IMR-90 (cell line): ENCODE measurements around the gene ELOA. TPM values are rescaled to one million over a fixed set of nuclear protein-coding genes. Genes with fewer than 3 reads are reported as not detected.

Source experiments
- ATAC-seq: fragments of 200-7000 bp; cut with Tn5 transposase; 2 replicates; pipeline ENCODE4 v1.9.1; 2020; ENCODE audit warnings: low read depth, mild to moderate bottlenecking, moderate library complexity
- BruUV-seq: library from RNA; stranded (reverse); fragments of 400-500 nt; replicated peaks from 2 replicates; lab custom pipeline; 2021; lab: Mats Ljungman, UMichigan
- CTCF ChIA-PET: fragments of 300-600 bp; formaldehyde crosslinking; extraction: SDS; loops from one replicate; lab custom pipeline; 2021; ENCODE audit warnings: antibody characterized with exemption; lab: Yijun Ruan, JAX
- POLR2A ChIA-PET: fragments of 300-600 bp; sonication (Branson Sonifier 250); formaldehyde crosslinking; loops from one replicate; lab custom pipeline; 2022; ENCODE audit warnings: antibody characterized with exemption; ENCODE audit not compliant: unreplicated experiment; lab: Charles Lee
- DNase-seq: peaks from one replicate; pipeline ENCODE4 v3.0.0; 2013
- H2AFZ ChIP-seq: replicated peaks from 2 replicates; pipeline ENCODE3; 2013; ENCODE audit warnings: low read length, mild to moderate bottlenecking; ENCODE audit not compliant: poor library complexity
- H2AK5ac ChIP-seq: 2 replicates; pipeline ENCODE4 v1.6.1; 2013; ENCODE audit warnings: low read depth, low read length, inconsistent platforms
- H2AK9ac ChIP-seq: replicated peaks from 2 replicates; pipeline ENCODE3; 2013; ENCODE audit warnings: mild to moderate bottlenecking, low read depth, low read length, moderate library complexity; ENCODE audit not compliant: poor library complexity
- H2BK120ac ChIP-seq: 2 replicates; pipeline ENCODE4 v1.6.1; 2013; ENCODE audit warnings: low read depth, low read length, inconsistent platforms
- H2BK15ac ChIP-seq: 3 replicates; pipeline ENCODE4 v1.6.1; 2013; ENCODE audit warnings: low read depth, low read length, inconsistent platforms
- H2BK20ac ChIP-seq: 2 replicates; pipeline ENCODE4 v1.6.1; 2013; ENCODE audit warnings: low read depth, mild to moderate bottlenecking, inconsistent platforms, low read length, moderate library complexity
- H2BK5ac ChIP-seq: 2 replicates; pipeline ENCODE4 v1.6.1; 2013; ENCODE audit warnings: mild to moderate bottlenecking, low read depth, low read length, inconsistent platforms; ENCODE audit not compliant: poor library complexity, severe bottlenecking
- H3K14ac ChIP-seq: replicated peaks from 2 replicates; pipeline ENCODE4 v1.6.1; 2013; ENCODE audit warnings: low read depth, low read length, inconsistent platforms
- H3K18ac ChIP-seq: 2 replicates; pipeline ENCODE4 v1.6.1; 2013; ENCODE audit warnings: low read depth, low read length, control low read depth
- H3K23ac ChIP-seq: 2 replicates; pipeline ENCODE4 v1.6.1; 2013; ENCODE audit warnings: low read depth, low read length, inconsistent platforms
- H3K27ac ChIP-seq: 2 replicates; pipeline ENCODE4 v1.5.1; 2013; ENCODE audit warnings: mild to moderate bottlenecking, control low read depth, low read length; ENCODE audit not compliant: insufficient read depth
- H3K27me3 ChIP-seq: 2 replicates; pipeline ENCODE4 v1.6.1; 2013; ENCODE audit warnings: low read length; ENCODE audit not compliant: control insufficient read depth, insufficient read depth
- H3K36me3 ChIP-seq: 2 replicates; pipeline ENCODE4 v1.6.1; 2013; ENCODE audit warnings: low read length, mixed read lengths; ENCODE audit not compliant: control insufficient read depth, insufficient read depth
- H3K4ac ChIP-seq: 2 replicates; pipeline ENCODE4 v1.6.1; 2013; ENCODE audit warnings: low read depth, low read length, inconsistent platforms
- H3K4me1 ChIP-seq: 2 replicates; pipeline ENCODE4 v1.6.1; 2013; ENCODE audit warnings: low read length, mixed read lengths; ENCODE audit not compliant: control insufficient read depth, insufficient read depth
- H3K4me2 ChIP-seq: 2 replicates; pipeline ENCODE4 v1.6.1; 2013; ENCODE audit warnings: low read depth, mild to moderate bottlenecking, control low read depth, low read length, moderate library complexity
- H3K4me3 ChIP-seq: 2 replicates; pipeline ENCODE4 v1.5.1; 2013; ENCODE audit warnings: low read depth, mild to moderate bottlenecking, control low read depth, low read length, moderate library complexity; ENCODE audit not compliant: insufficient read depth
- H3K56ac ChIP-seq: 2 replicates; pipeline ENCODE4 v1.6.1; 2013; ENCODE audit warnings: low read length, inconsistent platforms; ENCODE audit not compliant: insufficient read depth; ENCODE audit errors: extremely low read depth
- H3K79me1 ChIP-seq, 2 experiments: 2 replicates each; pipeline ENCODE4 v1.6.1; 2013; ENCODE audit warnings: low read length in 2 of 2, inconsistent platforms in 1 of 2, low read depth in 1 of 2
- H3K9ac ChIP-seq: 2 replicates; pipeline ENCODE4 v1.6.1; 2013; ENCODE audit warnings: low read depth, low read length, control low read depth
- H3K9me1 ChIP-seq: 2 replicates; pipeline ENCODE4 v1.6.1; 2013; ENCODE audit warnings: low read length, inconsistent platforms; ENCODE audit not compliant: insufficient read depth
- H3K9me3 ChIP-seq: 2 replicates; pipeline ENCODE4 v1.6.1; 2013; ENCODE audit warnings: low read length; ENCODE audit not compliant: control insufficient read depth, insufficient read depth
- H4K20me1 ChIP-seq: 2 replicates; pipeline ENCODE4 v1.6.1; 2013; ENCODE audit warnings: low read length, inconsistent platforms; ENCODE audit not compliant: insufficient read depth
- H4K5ac ChIP-seq: 2 replicates; pipeline ENCODE4 v1.6.1; 2013; ENCODE audit warnings: mild to moderate bottlenecking, low read depth, low read length, control low read depth
- H4K8ac ChIP-seq, 2 experiments: 2 replicates each; pipeline ENCODE4 v1.6.1; 2013; ENCODE audit warnings: low read depth in 2 of 2, low read length in 2 of 2, control low read depth in 1 of 2, inconsistent platforms in 1 of 2
- H4K91ac ChIP-seq: 2 replicates; pipeline ENCODE4 v1.6.1; 2013; ENCODE audit warnings: low read depth, low read length, inconsistent platforms; ENCODE audit not compliant: insufficient read depth
- ELK1 ChIP-seq: fragments of 150-350 bp; IDR thresholded peaks from 2 replicates; pipeline ENCODE4 v1.6.1; 2016; ENCODE audit warnings: low read depth, mild to moderate bottlenecking, low read length, moderate library complexity, borderline replicate concordance
- MXI1 ChIP-seq: IDR thresholded peaks from 2 replicates; pipeline ENCODE4 v1.6.1; 2012; ENCODE audit warnings: low read depth, mild to moderate bottlenecking, low read length, moderate library complexity, borderline replicate concordance
- RCOR1 ChIP-seq: IDR thresholded peaks from 2 replicates; pipeline ENCODE4 v1.6.1; 2012; ENCODE audit warnings: mild to moderate bottlenecking, low read length, improper control_type of control experiment; ENCODE audit not compliant: insufficient replicate concordance
- SMC3 ChIP-seq: fragments of 150-350 bp; IDR thresholded peaks from 2 replicates; pipeline ENCODE4 v1.6.1; 2016; ENCODE audit warnings: low read depth, mild to moderate bottlenecking, antibody characterized with exemption, low read length, moderate library complexity
- WGBS, 2 experiments: methylation state at CpG; one replicate each; pipeline versions ENCODE4 v1.1.5 to v1.1.7; 2013; ENCODE audit warnings: missing lambda C conversion rate in 2 of 2; ENCODE audit not compliant: insufficient read length in 1 of 2; ENCODE audit errors: extremely low coverage in 2 of 2; 5-methylcytosine and 5-hydroxymethylcytosine counted together
- dilution Hi-C: fragments of 300-500 bp; cut with HindIII; formaldehyde crosslinking; loops from one replicate; pipeline ENCODE4 v1.14.3; 2018; ENCODE audit warnings: low sequenced_read_pairs; ENCODE audit not compliant: unreplicated experiment
- in situ Hi-C: fragments of 300-500 bp; cut with MboI; formaldehyde crosslinking; loops from 3 replicates; pipeline ENCODE4 v1.14.3; 2019; ENCODE audit warnings: low sequenced_read_pairs, inconsistent platforms, mixed read lengths
- intact Hi-C: fragments of 100-400 bp; cut with micrococcal nuclease; formaldehyde crosslinking; loops from 2 replicates; pipeline ENCODE4 v1.10.0; 2022
- polyA plus RNA-seq, 3 experiments: library from polyadenylated mRNA; depleted of rRNA; stranded (reverse); fragments of >200 nt; gene quantifications; 2 replicates each; pipeline ENCODE4 v1.2.3, GENCODE V29; 2012; ENCODE audit warnings: low replicate concordance in 1 of 3
- total RNA-seq: library from RNA; depleted of rRNA; stranded (reverse); fragments of >200 nt; gene quantifications from 2 replicates; pipeline ENCODE4 v1.2.3, GENCODE V29; 2012

Gene ELOA
- total and polyA plus RNA-seq, 2 of the 4 experiments (the other 2 are of a cell fraction) = 22.9 to 40.7 TPM

- H3K27ac ChIP-seq = peak overlapping the region; percentile 20; the same call in 1 of the 2 replicates
- WGBS, 2 experiments = 75% methylated on average over 6 of the region's 19 CpGs; no CpG with 5 or more reads in 1 of the 2 experiments
- no TSS peak for BruUV-seq
- peak overlapping the region; percentile 16; the same call in 1 of the 2 replicates for H3K4me3 ChIP-seq
- H3K9me3 ChIP-seq = no peaks in the 10 kb centered on the region
- no peak overlapping the region for H2BK20ac ChIP-seq
- no peak overlapping the region for H3K18ac ChIP-seq
- DNase-seq (no peak), ATAC-seq (no peak)
- no peak overlapping the region for H4K5ac ChIP-seq
- peaks cover 26% of the 10 kb centered on the region for H3K36me3 ChIP-seq
- H4K8ac ChIP-seq = 0 out of 4 replicates have a peak overlapping the region, but pooled peaks of 1 of the 2 experiments have one; percentile 25
- in situ Hi-C loops (no loop called here), dilution Hi-C loops (no loop called here), intact Hi-C loops (no loop called here)
- peak overlapping the region; percentile 79 for H3K23ac ChIP-seq
- peaks cover 12 to 44% of the 10 kb centered on the region in 2 experiments; a peak in 3 of 4 replicates for H3K79me1 ChIP-seq
- no peaks in the 10 kb centered on the region for H3K27me3 ChIP-seq
- H2AK5ac ChIP-seq = peak overlapping the region; percentile 75; the same call in 1 of the 2 replicates
- H3K4me1 ChIP-seq = peaks cover 14% of the 10 kb centered on the region
- H2BK15ac ChIP-seq = no peak overlapping the region
- CTCF ChIA-PET = interaction anchor here (1.0 kb wide), 1 partner anchor 14 kb away, joined by 3 read pairs; no protein-coding TSS in a partner anchor
- peaks cover 9% of the 10 kb centered on the region for H3K9me1 ChIP-seq
- H2AFZ ChIP-seq = peak overlapping the region; percentile 44
- peaks cover 13% of the 10 kb centered on the region; the same call in 1 of the 2 replicates for H4K20me1 ChIP-seq
- POLR2A ChIA-PET = interaction anchor here (0.9 kb wide), 1 partner anchor 14 kb away, joined by 7 read pairs; no protein-coding TSS in a partner anchor
- H3K9ac ChIP-seq = peak overlapping the region; percentile 48
- TF ChIP-seq ELK1 (no peak), SMC3 (no peak), MXI1 (peak; percentile 9; the same call in 1 of the 2 replicates), RCOR1 (no peak)
- peak overlapping the region; percentile 100 for H2AK9ac ChIP-seq
- H4K91ac ChIP-seq = peak overlapping the region; percentile 21; the same call in 1 of the 2 replicates
- H2BK120ac ChIP-seq = no peak overlapping the region
- H3K56ac ChIP-seq = no peak overlapping the region
- no peak overlapping the region for H2BK5ac ChIP-seq
- no peak overlapping the region for H3K14ac ChIP-seq
- peak overlapping the region; percentile 44; the same call in 1 of the 2 replicates for H3K4ac ChIP-seq
- peak overlapping the region; percentile 65; the same call in 1 of the 2 replicates for H3K4me2 ChIP-seq
Observed at GRCh38 chr1:23792151-23792945, 49.1 kb downstream of the ELOA start.
